Esophagus muscularis mucosa (tissue), 4 donors: ENCODE measurements around the gene CRYBG1.

Experiments
- EP300 ChIP-seq: sonication (generic); formaldehyde crosslinking; IDR thresholded peaks from one replicate; pipeline ENCODE4 v1.6.1; 2017; ENCODE audit warnings: antibody characterized with exemption
- POLR2A ChIP-seq: fragments of 450-650 bp; IDR thresholded peaks from one replicate; pipeline ENCODE4 v1.6.1; 2017; ENCODE audit warnings: antibody characterized with exemption, moderate library complexity, mild to moderate bottlenecking, low read depth
- POLR2AphosphoS5 ChIP-seq, 2 donors: sonication (generic); formaldehyde crosslinking; IDR thresholded peaks; one replicate each; pipeline ENCODE4 v1.6.1; 2017; ENCODE audit warnings: antibody characterized with exemption in 2 of 2
- TF ChIP-seq, protein P1 (sequence below), 3 experiments: fragments of 200-600 bp in 2 of 3; fragments of 450-650 bp in 1 of 3; sonication (generic) in 2 of 3; IDR thresholded peaks; one replicate each; pipeline ENCODE4 v1.5.1; 2017 to 2019; ENCODE audit warnings: antibody characterized with exemption in 3 of 3, mild to moderate bottlenecking in 2 of 3, moderate library complexity in 1 of 3

DNA sequence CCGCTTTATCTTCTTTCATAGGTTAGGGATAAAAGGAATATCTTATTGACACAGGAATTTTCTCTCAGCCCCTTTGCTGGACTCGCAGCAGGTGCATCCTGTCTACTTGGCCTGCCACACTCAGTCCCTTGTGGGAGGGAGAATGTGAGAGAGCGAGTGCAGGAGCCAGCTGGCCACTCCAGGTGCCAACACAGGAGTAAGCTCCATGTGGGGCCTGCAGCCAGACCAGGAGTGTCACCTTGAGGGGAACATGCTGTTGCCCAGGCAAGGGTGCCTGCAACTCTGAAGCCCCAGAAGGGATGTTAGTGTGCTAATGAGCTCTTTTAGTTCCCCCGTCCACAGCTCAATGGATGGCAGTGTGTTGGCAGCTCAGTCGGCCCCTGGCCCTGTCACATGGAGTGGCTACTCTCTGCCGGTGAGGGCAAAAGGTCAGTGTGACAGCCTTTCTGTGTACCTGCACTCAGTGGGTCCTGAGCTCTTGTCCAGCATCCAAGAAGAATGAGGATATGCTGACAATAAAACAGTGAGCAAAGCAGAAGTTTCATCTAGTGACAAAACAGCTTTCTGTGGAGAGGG, 57.1 kb downstream of the CRYBG1 start:
- TF ChIP-seq, protein P1, sequence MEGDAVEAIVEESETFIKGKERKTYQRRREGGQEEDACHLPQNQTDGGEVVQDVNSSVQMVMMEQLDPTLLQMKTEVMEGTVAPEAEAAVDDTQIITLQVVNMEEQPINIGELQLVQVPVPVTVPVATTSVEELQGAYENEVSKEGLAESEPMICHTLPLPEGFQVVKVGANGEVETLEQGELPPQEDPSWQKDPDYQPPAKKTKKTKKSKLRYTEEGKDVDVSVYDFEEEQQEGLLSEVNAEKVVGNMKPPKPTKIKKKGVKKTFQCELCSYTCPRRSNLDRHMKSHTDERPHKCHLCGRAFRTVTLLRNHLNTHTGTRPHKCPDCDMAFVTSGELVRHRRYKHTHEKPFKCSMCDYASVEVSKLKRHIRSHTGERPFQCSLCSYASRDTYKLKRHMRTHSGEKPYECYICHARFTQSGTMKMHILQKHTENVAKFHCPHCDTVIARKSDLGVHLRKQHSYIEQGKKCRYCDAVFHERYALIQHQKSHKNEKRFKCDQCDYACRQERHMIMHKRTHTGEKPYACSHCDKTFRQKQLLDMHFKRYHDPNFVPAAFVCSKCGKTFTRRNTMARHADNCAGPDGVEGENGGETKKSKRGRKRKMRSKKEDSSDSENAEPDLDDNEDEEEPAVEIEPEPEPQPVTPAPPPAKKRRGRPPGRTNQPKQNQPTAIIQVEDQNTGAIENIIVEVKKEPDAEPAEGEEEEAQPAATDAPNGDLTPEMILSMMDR (IDR thresholded peaks at IDR 0.05), result no peak
- TF ChIP-seq POLR2AphosphoS5 (IDR thresholded peaks at IDR 0.05), result no peak
- TF ChIP-seq POLR2A, result no peak
- TF ChIP-seq EP300, result no peak
